OCI-LY3 (cell line): ENCODE results near the gene ADGRV1.

Source experiments
- H2AFZ ChIP-seq: fragments of 200-600, 300-600 bp; shearing (Covaris generic); 2 replicates; pipeline ENCODE4 v1.6.0; 2014; ENCODE audit warnings: antibody characterized with exemption, low read depth, low read length
- H3K27ac ChIP-seq: fragments of 200-600, 300-600 bp; sonication (generic); 2 replicates; pipeline ENCODE4 v1.5.1; 2014; ENCODE audit warnings: mild to moderate bottlenecking, low read length, moderate library complexity, mixed read lengths
- H3K27me3 ChIP-seq: fragments of 200-600, 300-600 bp; sonication (generic); 2 replicates; pipeline ENCODE4 v1.6.1; 2014; ENCODE audit warnings: low read depth, low read length, mixed read lengths
- H3K36me3 ChIP-seq: fragments of 200-600, 300-600 bp; sonication (generic); replicated peaks from 2 replicates; pipeline ENCODE3; 2014; ENCODE audit warnings: low read depth, low read length, mixed read lengths
- H3K4me1 ChIP-seq: fragments of 300-600, 200-600 bp; sonication (generic); 2 replicates; pipeline ENCODE4 v1.6.1; 2014; ENCODE audit warnings: low read length, mixed read lengths
- H3K4me2 ChIP-seq: fragments of 200-600, 300-600 bp; sonication (generic); 2 replicates; pipeline ENCODE4 v1.6.1; 2014; ENCODE audit warnings: low read length, mixed read lengths
- H3K4me3 ChIP-seq: fragments of 300-600, 200-600 bp; sonication (generic); 2 replicates; pipeline ENCODE4 v1.5.1; 2014; ENCODE audit warnings: antibody characterized with exemption, mild to moderate bottlenecking, low read length, moderate library complexity
- H3K79me2 ChIP-seq: fragments of 300-600, 200-600 bp; shearing (Covaris generic); 2 replicates; pipeline ENCODE4 v1.6.1; 2014; ENCODE audit warnings: mild to moderate bottlenecking, low read length, mixed read lengths
- H3K9ac ChIP-seq: fragments of 300-600, 200-600 bp; shearing (Covaris generic); 2 replicates; pipeline ENCODE4 v1.6.0; 2014; ENCODE audit warnings: mild to moderate bottlenecking, low read length, moderate library complexity
- H3K9me3 ChIP-seq: fragments of 200-600, 300-600 bp; shearing (Covaris generic); 2 replicates; pipeline ENCODE4 v1.6.1; 2014; ENCODE audit warnings: low read length, mixed read lengths; ENCODE audit not compliant: insufficient read depth
- H4K20me1 ChIP-seq: fragments of 200-600, 300-600 bp; sonication (generic); 2 replicates; pipeline ENCODE4 v1.6.1; 2016; ENCODE audit warnings: low read length, mixed read lengths; ENCODE audit not compliant: insufficient read depth
- CTCF ChIP-seq: fragments of 200-600, 300-600 bp; sonication (generic); IDR thresholded peaks from 2 replicates; pipeline ENCODE4 v1.5.1; 2014; ENCODE audit warnings: antibody characterized with exemption, low read length, low read depth
- EZH2phosphoT487 ChIP-seq: fragments of 200-600 bp; shearing (Covaris generic); IDR thresholded peaks from 2 replicates; pipeline ENCODE4 v1.6.1; 2018; ENCODE audit warnings: antibody characterized with exemption, mixed run types, low read depth

ADGRV1 gene

GRCh38 chr5:91126888-91127287 is 568.3 kb downstream of the ADGRV1 start:
- H3K9ac ChIP-seq, result no peak overlapping the region
- no peaks in the 10 kb centered on the region for H4K20me1 ChIP-seq
- H3K36me3 ChIP-seq, result no peaks in the 10 kb centered on the region
- H3K4me1 ChIP-seq, result no peaks in the 10 kb centered on the region
- H3K4me2 ChIP-seq, result no peak overlapping the region
- TF ChIP-seq CTCF (no peak), EZH2phosphoT487 (no peak)
- H2AFZ ChIP-seq, result no peak overlapping the region
- no peak overlapping the region for H3K4me3 ChIP-seq
- no peaks in the 10 kb centered on the region for H3K79me2 ChIP-seq
- no peak overlapping the region for H3K27ac ChIP-seq
- H3K27me3 ChIP-seq, result no peaks in the 10 kb centered on the region
- no peaks in the 10 kb centered on the region for H3K9me3 ChIP-seq

- no peak overlapping the region for H3K27ac ChIP-seq
- no peaks in the 10 kb centered on the region for H3K9me3 ChIP-seq
- H3K79me2 ChIP-seq, result no peaks in the 10 kb centered on the region
- no peaks in the 10 kb centered on the region for H3K27me3 ChIP-seq
- H4K20me1 ChIP-seq, result no peaks in the 10 kb centered on the region
- no peak overlapping the region for H3K4me3 ChIP-seq
- peaks cover 4% of the 10 kb centered on the region for H3K4me1 ChIP-seq
- H3K9ac ChIP-seq, result no peak overlapping the region
- no peak overlapping the region for H2AFZ ChIP-seq
- no peaks in the 10 kb centered on the region for H3K36me3 ChIP-seq
- no peak overlapping the region for H3K4me2 ChIP-seq
- TF ChIP-seq CTCF (no peak), EZH2phosphoT487 (no peak)
These were observed 569.0 kb downstream of the ADGRV1 start for GRCh38 chr5:91127456-91128081.

- TF ChIP-seq CTCF, result no peak
- TF ChIP-seq EZH2phosphoT487, result no peak
- H4K20me1 ChIP-seq, result no peaks in the 10 kb centered on the region
- no peaks in the 10 kb centered on the region for H3K9me3 ChIP-seq
- H3K79me2 ChIP-seq, result no peaks in the 10 kb centered on the region
- H2AFZ ChIP-seq, result no peak overlapping the region
- no peak overlapping the region for H3K9ac ChIP-seq
- peaks cover 12% of the 10 kb centered on the region for H3K4me1 ChIP-seq
- H3K36me3 ChIP-seq, result no peaks in the 10 kb centered on the region
- no peak overlapping the region for H3K27ac ChIP-seq
- H3K4me3 ChIP-seq, result no peak overlapping the region
- no peaks in the 10 kb centered on the region for H3K27me3 ChIP-seq
- no peak overlapping the region for H3K4me2 ChIP-seq
These were observed 570.0 kb downstream of the ADGRV1 start for GRCh38 chr5:91128604-91129003.

GRCh38 chr5:91129748-91130147 is 571.2 kb downstream of the ADGRV1 start:
- Histone ChIP-seq H3K27ac (no peak overlapping the region), H3K79me2 (no peaks in the 10 kb centered on the region), H3K36me3 (no peaks in the 10 kb centered on the region), H3K27me3 (no peaks in the 10 kb centered on the region), H3K4me2 (no peak overlapping the region), H3K9me3 (no peaks in the 10 kb centered on the region), H3K9ac (no peak overlapping the region), H3K4me1 (peaks cover 12% of the 10 kb centered on the region), H3K4me3 (no peak overlapping the region), H4K20me1 (no peaks in the 10 kb centered on the region), H2AFZ (no peak overlapping the region)
- no peak for TF ChIP-seq CTCF
- no peak for TF ChIP-seq EZH2phosphoT487
